GM21576 (cell line): ENCODE measurements around the gene WFDC5.
"Not testable (repeated sequence)": the region's sequence is repeated elsewhere in the genome, so short reads cannot be mapped to it uniquely, and the experiment has no call there.

Experiments used
- ATAC-seq: cut with Tn5 transposase; IDR thresholded peaks from one replicate; pipeline ENCODE4 v1.9.1; 2021; ENCODE audit warnings: mild to moderate bottlenecking, moderate library complexity; ENCODE audit not compliant: unreplicated experiment

The WFDC5 gene

GRCh38 chr20:45090481-45090880 lies 24.5 kb downstream of the WFDC5 start:
- ATAC-seq = no peak

- no peak for ATAC-seq
Observed at GRCh38 chr20:45088247-45088646, 26.7 kb downstream of the WFDC5 start.

GRCh38 chr20:45087814-45088213 lies 27.2 kb downstream of the WFDC5 start:
- no peak for ATAC-seq

- no peak for ATAC-seq
Observed at GRCh38 chr20:45087097-45087790, 27.7 kb downstream of the WFDC5 start.

GRCh38 chr20:45085867-45086266 lies 29.1 kb downstream of the WFDC5 start:
- no peak for ATAC-seq

GRCh38 chr20:45085289-45085688 lies 29.7 kb downstream of the WFDC5 start:
- ATAC-seq = no peak

- no peak for ATAC-seq
Observed at GRCh38 chr20:45083127-45083526, 31.8 kb downstream of the WFDC5 start.

GRCh38 chr20:45082468-45082867 lies 32.5 kb downstream of the WFDC5 start:
- ATAC-seq = no peak

- no peak for ATAC-seq
Observed at GRCh38 chr20:45080867-45081624, 33.9 kb downstream of the WFDC5 start.

GRCh38 chr20:45077559-45077958 lies 37.4 kb downstream of the WFDC5 start:
- ATAC-seq = no peak

GRCh38 chr20:45073221-45073620 lies 41.8 kb downstream of the WFDC5 start:
- ATAC-seq = no peak

GRCh38 chr20:45072066-45072465 lies 42.9 kb downstream of the WFDC5 start:
- no peak for ATAC-seq

- ATAC-seq = no peak
Observed at GRCh38 chr20:45070932-45071632, 43.9 kb downstream of the WFDC5 start.

- ATAC-seq = no peak
Observed at GRCh38 chr20:45069261-45069660, 45.7 kb downstream of the WFDC5 start.

GRCh38 chr20:45067558-45067957 lies 47.4 kb downstream of the WFDC5 start:
- ATAC-seq = no peak

- ATAC-seq = no peak
Observed at GRCh38 chr20:45067087-45067486, 47.9 kb downstream of the WFDC5 start.

GRCh38 chr20:45066372-45066771 lies 48.6 kb downstream of the WFDC5 start:
- no peak for ATAC-seq

- ATAC-seq = no peak
Observed at GRCh38 chr20:45064812-45065211, 50.2 kb downstream of the WFDC5 start.

GRCh38 chr20:45063107-45063506 lies 51.9 kb downstream of the WFDC5 start:
- ATAC-seq = not testable (repeated sequence)

GRCh38 chr20:45061244-45061643 lies 53.7 kb downstream of the WFDC5 start:
- ATAC-seq = no peak

GRCh38 chr20:45060294-45060693 lies 54.7 kb downstream of the WFDC5 start:
- ATAC-seq = no peak
